GM18861 (cell line): ENCODE data around the gene KIF2A.
A peak's percentile ranks its signal among the peaks of the same experiment; 100 is the strongest.
"Not testable (repeated sequence)": the region's sequence is repeated elsewhere in the genome, so short reads cannot be mapped to it uniquely, and the experiment has no call there.

Experiments
- ATAC-seq: cut with Tn5 transposase; IDR thresholded peaks from one replicate; pipeline ENCODE4 v1.9.1; 2021; ENCODE audit not compliant: unreplicated experiment

KIF2A gene

DNA sequence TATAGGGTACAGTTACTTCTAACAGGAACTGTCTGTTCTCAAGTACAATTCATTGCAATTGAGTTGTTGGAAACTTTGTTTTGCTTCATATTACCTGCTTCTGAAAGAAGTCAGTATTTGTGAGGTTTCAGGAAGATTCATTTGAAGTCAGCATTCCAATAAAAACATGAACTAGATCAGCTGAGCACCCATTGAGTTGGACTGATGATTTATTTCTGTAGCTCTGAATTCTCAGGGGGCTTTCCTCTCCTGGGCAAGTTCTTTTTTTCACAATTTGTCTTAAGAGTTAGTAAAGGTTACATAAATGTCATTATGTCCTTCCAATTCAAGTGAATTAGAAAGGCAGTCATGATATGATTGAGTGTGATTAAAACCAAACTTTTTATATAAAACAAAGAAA, 16.2 kb upstream of the KIF2A start:
- ATAC-seq, result no peak

DNA sequence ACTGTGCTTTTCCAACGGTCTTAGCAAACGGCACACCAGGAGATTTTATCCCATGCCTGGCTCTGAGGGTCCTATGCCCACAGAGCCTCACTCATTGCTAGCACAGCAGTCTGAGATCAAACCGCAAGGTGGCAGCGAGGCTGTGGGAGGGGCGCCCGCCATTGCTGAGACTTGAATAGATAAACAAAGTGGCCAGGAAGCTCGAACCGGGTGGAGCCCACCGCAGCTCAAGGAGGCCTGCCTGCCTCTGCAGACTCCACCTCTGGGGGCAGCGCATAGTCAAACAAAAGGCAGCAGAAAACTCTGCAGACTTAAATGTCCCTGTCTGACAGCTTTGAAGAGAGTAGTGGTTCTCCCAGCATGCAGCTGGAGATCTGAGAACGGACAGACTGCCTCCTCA, 14.2 kb upstream of the KIF2A start:
- ATAC-seq, result not testable (repeated sequence)

DNA sequence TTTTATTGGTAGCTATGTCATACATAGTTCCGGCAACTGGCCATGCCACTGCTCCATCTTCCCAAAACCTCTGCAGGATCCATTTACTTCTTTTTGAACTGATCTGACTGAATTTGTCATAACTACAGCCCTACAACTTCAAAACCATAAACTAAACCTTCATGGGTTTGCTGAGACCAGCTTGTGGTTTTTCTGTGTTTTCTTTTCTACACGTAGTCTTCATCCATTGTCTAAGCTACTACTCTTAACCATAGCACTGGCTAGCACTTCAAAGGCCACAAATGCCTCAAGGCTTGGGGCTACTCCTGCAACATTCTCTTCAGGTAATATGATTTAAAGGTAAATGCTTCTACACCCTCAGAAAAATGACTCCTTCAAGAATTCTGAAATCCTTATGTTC, 9.0 kb upstream of the KIF2A start:
- ATAC-seq, result no peak

- no peak for ATAC-seq
These were observed 7.9 kb upstream of the KIF2A start for GRCh38 chr5:62298118-62298517.

- no peak for ATAC-seq
These were observed 6.9 kb upstream of the KIF2A start for GRCh38 chr5:62299101-62299500.

DNA sequence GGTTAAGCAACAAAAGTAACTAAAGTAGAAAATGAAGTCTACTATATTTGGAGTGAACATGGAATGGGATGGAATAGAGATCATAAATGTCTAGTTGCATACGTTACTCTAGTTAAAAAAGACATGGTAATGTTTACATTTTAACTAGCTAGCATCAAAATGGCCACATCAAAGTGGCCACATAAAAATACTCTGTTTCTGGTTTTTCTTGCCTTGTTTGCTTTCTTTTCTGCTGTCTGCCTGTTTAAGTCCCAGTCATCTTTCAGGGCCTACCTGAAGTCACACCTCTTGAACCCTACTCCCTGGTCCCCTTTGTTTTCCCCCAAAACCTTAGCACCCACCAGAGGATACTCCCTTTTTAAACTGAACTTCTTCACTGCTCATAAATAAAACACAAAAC, 6.4 kb upstream of the KIF2A start:
- ATAC-seq, result no peak

GRCh38 chr5:62305358-62305714, 670 bp upstream of the KIF2A start:
- no peak for ATAC-seq

GRCh38 chr5:62306323-62306895, 403 bp downstream of the KIF2A start:
- ATAC-seq, result peak; percentile 6

DNA sequence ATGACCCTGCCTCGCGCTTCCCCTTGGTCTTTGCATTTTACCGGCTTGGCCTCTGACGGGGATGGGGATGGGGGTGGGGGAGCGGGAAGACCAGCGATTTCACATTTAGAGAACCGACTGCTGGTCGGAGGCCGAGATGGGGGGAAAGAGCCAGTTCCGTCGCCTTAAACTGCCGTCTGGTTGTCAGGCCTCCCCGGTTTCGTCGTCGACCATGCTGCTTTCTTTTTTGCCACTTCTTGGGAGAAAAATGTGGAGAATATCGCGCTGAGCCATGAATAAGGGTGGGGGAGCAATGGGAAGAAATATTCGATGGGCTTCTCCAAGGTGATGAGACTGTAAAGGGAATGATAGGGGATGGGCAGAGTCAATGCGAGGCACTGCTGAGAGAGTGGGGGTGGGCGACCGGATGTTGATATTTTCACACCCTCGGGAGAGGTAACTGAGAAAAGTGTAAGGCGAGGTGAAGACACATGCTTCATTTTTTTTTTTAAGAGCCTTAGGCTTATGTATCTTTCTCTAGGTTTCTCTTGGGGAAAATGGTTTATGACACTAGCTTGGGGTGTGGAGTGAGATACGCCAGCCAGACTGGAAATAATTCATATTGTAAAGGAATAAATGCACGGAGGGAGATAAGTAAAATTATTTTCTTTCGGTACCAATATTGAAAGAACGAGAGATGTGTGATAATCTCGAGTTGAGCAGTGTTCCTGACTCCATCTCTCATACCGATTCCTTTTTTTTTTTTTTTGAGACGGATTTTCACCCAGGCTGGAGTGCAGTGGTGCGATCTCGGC, 1.1 kb downstream of the KIF2A start:
- ATAC-seq, result no peak

GRCh38 chr5:62308439-62308838, 2.4 kb downstream of the KIF2A start:
- ATAC-seq, result no peak

GRCh38 chr5:62309107-62309506, 3.1 kb downstream of the KIF2A start:
- no peak for ATAC-seq

DNA sequence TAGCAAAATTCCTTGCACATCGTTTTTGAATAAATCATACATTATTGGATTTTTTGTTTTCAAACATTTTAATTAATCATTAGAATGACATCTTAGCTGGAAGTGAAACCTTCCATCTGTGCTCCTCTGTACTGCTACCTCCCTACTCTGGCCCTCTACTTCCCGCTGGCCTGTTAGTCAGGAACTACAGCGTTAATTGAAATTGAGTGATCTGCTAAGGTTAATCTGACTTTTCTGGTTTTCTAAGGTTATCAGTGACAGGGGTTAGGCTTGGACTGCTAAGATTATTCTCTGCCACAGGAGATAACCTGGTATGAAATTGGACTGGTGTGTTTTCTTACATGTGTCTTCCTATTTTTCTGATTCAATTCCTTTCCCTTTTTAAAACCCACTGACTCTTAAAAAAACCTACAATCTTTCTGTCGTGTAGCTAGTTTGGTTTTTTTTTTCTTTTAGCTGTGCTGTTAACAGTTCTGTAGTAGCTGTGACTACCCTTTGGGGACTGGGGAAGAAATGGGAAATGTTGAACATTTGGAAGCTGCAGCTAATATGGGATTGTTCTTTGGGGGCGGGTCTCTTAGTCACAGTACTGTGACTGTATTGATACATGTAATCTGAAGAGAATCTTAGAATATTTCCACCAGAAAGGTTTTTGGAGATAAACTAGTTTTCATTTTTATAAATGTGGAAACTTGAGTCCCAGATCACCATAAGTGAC, 4.6 kb downstream of the KIF2A start:
- ATAC-seq, result no peak

DNA sequence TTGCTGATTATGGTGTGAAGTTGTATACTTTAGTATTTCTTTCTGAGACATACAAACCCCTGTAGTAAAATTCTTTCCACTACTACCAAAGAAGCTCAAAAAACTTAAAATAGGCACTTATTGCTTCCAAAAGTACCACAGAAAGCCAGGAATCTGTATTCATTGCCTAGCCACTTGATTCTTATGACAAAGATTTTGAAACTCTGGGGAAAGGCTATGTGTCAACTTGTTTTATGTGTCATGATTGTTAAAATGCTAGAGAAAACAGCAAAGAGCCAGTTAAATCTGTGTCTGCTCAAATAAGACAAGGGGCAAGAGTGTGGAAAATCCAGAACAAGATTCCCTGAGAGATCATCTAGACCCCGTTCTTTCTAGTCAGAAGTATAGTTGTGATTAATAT, 6.0 kb downstream of the KIF2A start:
- ATAC-seq, result no peak

DNA sequence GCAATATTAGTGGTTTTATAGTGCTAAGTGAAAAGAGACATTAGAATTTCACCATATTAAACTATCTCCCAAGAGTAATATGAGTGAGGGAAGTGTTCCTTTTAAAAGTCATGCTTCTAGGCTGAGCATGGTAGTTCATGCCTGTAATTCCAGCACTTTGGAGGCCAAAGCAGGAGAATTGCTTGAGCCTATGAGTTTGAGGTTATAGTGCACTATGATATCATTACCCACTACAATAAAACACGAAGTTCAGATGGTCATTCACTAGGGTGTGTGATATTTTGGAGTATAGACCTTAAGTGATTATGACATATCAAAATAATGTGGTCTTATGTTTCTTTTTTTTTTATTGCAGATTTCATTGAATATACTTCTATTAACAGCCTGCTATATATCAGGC, 6.7 kb downstream of the KIF2A start:
- no peak for ATAC-seq

GRCh38 chr5:62314213-62314830, 8.3 kb downstream of the KIF2A start:
- no peak for ATAC-seq

- ATAC-seq, result no peak
These were observed 9.6 kb downstream of the KIF2A start for GRCh38 chr5:62315376-62316175.

GRCh38 chr5:62316176-62316502, 10.1 kb downstream of the KIF2A start:
- ATAC-seq, result no peak

- no peak for ATAC-seq
These were observed 11.8 kb downstream of the KIF2A start for GRCh38 chr5:62317810-62318209.

DNA sequence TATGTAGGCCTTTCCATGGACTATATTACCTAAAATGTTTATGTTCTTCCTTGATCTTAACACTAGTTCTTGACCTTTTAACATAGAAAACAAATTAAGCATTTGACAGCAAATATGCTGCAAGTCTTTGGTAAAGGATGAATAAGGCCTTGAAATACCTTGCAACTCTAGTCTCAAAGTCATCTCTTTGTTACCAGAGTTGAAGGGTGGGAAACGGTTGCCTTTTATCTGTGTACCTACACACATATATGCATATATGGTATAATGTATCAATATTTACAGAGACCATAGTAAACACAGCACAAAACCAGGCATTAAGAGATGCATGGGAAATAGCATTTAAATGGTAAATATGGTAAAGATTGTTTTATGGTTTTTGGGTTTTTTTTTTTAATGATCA, 16.5 kb downstream of the KIF2A start:
- no peak for ATAC-seq

DNA sequence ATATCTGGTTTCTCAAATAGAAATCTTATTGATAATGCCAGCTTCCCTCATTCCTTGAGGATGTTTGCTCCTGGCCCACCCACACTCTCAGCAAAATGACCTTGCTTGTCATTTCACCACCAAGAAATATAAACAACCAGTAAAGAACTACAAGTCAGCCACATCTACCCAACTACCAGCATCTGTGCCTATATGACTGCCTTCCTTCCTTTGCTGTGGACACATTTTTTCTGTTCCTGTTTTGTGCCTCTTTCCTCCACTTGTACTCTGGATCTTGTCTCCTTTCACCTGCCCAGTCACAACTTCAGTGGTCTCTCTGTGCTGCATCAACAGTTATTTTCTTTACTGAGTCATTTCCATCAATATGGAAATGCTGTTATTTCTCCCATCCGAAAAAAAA, 20.3 kb downstream of the KIF2A start:
- ATAC-seq, result no peak

DNA sequence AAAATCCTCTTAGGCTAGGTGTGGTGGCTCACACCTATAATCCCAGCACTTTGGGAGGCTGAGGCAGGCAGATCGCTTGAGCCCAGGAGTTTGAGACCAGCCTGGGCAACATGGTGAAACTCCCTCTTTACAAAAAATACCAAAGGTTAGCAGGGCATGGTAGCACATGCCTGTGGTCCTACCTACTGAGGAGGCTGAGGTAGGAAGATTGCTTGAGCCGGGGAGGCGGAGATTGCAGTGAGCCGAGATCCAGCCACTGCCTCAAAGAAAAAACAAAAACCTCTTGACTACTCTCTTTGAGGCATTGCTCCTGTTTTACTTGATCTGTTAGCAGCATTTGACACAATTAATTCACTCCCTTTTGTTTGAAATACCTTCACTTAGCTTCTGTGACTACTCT, 20.7 kb downstream of the KIF2A start:
- ATAC-seq, result no peak
